OCI-LY1 (cell line): Measurements from ENCODE around the gene LARP4B.

Source experiments
- H2AFZ ChIP-seq: fragments of 200-600 bp; sonication (generic), shearing (Covaris generic); 2 replicates; pipeline ENCODE4 v1.6.0; 2014; ENCODE audit warnings: antibody characterized with exemption, mild to moderate bottlenecking, low read length
- H3F3A ChIP-seq: fragments of 200-600 bp; sonication (generic), shearing (Covaris generic); 2 replicates; pipeline ENCODE4 v1.6.0; 2014; ENCODE audit warnings: mild to moderate bottlenecking, antibody characterized with exemption, low read length, moderate library complexity; ENCODE audit not compliant: insufficient read depth
- H3K27ac ChIP-seq: fragments of 200-600 bp; sonication (generic); 2 replicates; pipeline ENCODE4 v1.5.1; 2014; ENCODE audit warnings: low read length, mixed run types, mild to moderate bottlenecking, low read depth; ENCODE audit not compliant: poor library complexity, severe bottlenecking
- H3K27me3 ChIP-seq: fragments of 200-600 bp; sonication (generic); 2 replicates; pipeline ENCODE4 v1.6.0; 2014; ENCODE audit warnings: antibody characterized with exemption, mild to moderate bottlenecking, low read length, moderate library complexity; ENCODE audit not compliant: insufficient read depth
- H3K36me3 ChIP-seq: fragments of 200-600 bp; sonication (generic); 2 replicates; pipeline ENCODE4 v1.6.1; 2014; ENCODE audit warnings: mild to moderate bottlenecking, antibody characterized with exemption, low read length, moderate library complexity, mixed read lengths; ENCODE audit not compliant: insufficient read depth
- H3K4me1 ChIP-seq: fragments of 200-600 bp; sonication (generic); 2 replicates; pipeline ENCODE4 v1.5.1; 2014; ENCODE audit warnings: mild to moderate bottlenecking, low read length, moderate library complexity; ENCODE audit not compliant: insufficient read depth, severe bottlenecking
- H3K4me2 ChIP-seq: fragments of 200-600 bp; sonication (generic), shearing (Covaris generic); 2 replicates; pipeline ENCODE4 v1.6.1; 2014; ENCODE audit warnings: low read length
- H3K4me3 ChIP-seq: fragments of 200-600 bp; sonication (generic); 2 replicates; pipeline ENCODE4 v1.5.1; 2014; ENCODE audit warnings: low read length, low read depth, mild to moderate bottlenecking, mixed read lengths; ENCODE audit not compliant: poor library complexity, severe bottlenecking
- H3K79me2 ChIP-seq: fragments of 200-600 bp; shearing (Covaris generic); 2 replicates; pipeline ENCODE4 v1.6.1; 2016; ENCODE audit warnings: mixed run types, low read length, mixed read lengths; ENCODE audit not compliant: insufficient read depth
- H3K9ac ChIP-seq: fragments of 200-600 bp; sonication (generic), shearing (Covaris generic); 2 replicates; pipeline ENCODE4 v1.6.1; 2014; ENCODE audit warnings: mild to moderate bottlenecking, low read length, mixed read lengths
- H3K9me2 ChIP-seq: fragments of 200-600 bp; sonication (generic), shearing (Covaris generic); 2 replicates; pipeline ENCODE4 v1.6.1; 2014; ENCODE audit warnings: low read depth, mild to moderate bottlenecking, low read length, mixed read lengths
- H3K9me3 ChIP-seq: fragments of 200-600 bp; shearing (Covaris generic); 2 replicates; pipeline ENCODE4 v1.6.1; 2014; ENCODE audit warnings: low read length, mixed read lengths
- H4K20me1 ChIP-seq: fragments of 200-600 bp; sonication (generic), shearing (Covaris generic); 2 replicates; pipeline ENCODE4 v1.6.0; 2016; ENCODE audit warnings: mild to moderate bottlenecking, low read length; ENCODE audit not compliant: insufficient read depth
- EZH2 ChIP-seq: fragments of 200-600 bp; sonication (generic), shearing (Covaris generic); IDR thresholded peaks from 2 replicates; pipeline ENCODE4 v1.8.0; 2017; ENCODE audit warnings: borderline replicate concordance, mixed run types, mild to moderate bottlenecking, antibody characterized with exemption, low read length, moderate library complexity, mixed read lengths
- TF ChIP-seq, protein P1 (sequence below): fragments of 200-600 bp; sonication (generic), shearing (Covaris generic); IDR thresholded peaks from 2 replicates; pipeline ENCODE4 v1.5.1; 2017; ENCODE audit warnings: mild to moderate bottlenecking, antibody characterized with exemption, low read length, moderate library complexity, mixed read lengths

The LARP4B gene

DNA sequence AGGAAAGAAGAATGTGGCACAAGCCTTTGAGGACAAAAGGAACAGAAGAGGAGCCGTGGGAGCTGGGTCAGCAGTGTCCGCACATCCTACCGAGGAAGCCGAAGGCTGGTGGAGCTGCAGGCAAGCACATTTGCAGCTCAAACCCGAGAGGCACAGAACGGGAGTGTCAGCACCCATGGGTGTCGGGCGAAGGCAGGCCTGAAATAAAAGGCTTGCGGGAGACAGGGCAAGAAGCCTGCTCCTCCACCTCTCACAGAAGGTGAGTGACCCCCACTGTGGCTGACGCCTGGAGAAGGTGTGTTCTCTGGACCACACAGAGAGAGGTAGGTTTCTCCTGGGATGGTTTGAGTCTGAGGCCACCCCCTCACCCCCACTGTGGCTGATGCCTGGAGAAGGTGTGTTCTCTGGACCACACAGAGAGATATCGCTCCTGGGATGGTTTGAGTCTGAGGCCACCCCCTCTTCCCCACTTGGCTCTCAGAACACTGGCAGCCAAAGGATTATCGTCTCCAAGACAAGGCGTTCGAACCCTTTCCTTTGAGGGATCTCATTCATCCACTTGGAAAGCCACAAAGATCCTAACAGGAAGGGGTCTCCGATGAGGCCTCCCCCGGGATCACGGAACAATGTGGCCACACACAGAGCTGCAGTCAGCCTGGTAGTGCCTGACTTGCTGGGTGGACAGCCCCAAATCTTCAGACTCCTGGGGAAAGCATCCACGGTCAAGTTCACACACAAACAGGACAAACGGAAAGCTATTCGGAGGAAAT is 35.1 kb upstream of the LARP4B start:
- Histone ChIP-seq H3K4me3 (no peak overlapping the region), H3K9me3 (no peaks in the 10 kb centered on the region), H3F3A (no peaks in the 10 kb centered on the region), H3K4me1 (no peaks in the 10 kb centered on the region), H4K20me1 (no peaks in the 10 kb centered on the region), H3K79me2 (no peaks in the 10 kb centered on the region), H3K9me2 (no peaks in the 10 kb centered on the region), H3K27ac (no peak overlapping the region), H3K27me3 (no peaks in the 10 kb centered on the region; the same call in 1 of the 2 replicates), H3K36me3 (no peaks in the 10 kb centered on the region), H2AFZ (no peak overlapping the region), H3K9ac (no peak overlapping the region), H3K4me2 (no peak overlapping the region)
- TF ChIP-seq, protein P1, sequence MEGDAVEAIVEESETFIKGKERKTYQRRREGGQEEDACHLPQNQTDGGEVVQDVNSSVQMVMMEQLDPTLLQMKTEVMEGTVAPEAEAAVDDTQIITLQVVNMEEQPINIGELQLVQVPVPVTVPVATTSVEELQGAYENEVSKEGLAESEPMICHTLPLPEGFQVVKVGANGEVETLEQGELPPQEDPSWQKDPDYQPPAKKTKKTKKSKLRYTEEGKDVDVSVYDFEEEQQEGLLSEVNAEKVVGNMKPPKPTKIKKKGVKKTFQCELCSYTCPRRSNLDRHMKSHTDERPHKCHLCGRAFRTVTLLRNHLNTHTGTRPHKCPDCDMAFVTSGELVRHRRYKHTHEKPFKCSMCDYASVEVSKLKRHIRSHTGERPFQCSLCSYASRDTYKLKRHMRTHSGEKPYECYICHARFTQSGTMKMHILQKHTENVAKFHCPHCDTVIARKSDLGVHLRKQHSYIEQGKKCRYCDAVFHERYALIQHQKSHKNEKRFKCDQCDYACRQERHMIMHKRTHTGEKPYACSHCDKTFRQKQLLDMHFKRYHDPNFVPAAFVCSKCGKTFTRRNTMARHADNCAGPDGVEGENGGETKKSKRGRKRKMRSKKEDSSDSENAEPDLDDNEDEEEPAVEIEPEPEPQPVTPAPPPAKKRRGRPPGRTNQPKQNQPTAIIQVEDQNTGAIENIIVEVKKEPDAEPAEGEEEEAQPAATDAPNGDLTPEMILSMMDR = no peak
- TF ChIP-seq EZH2 = no peak

- no peaks in the 10 kb centered on the region for H3K9me2 ChIP-seq
- no peaks in the 10 kb centered on the region for H3K79me2 ChIP-seq
- TF ChIP-seq, protein P1 = no peak
- no peak for TF ChIP-seq EZH2
- no peaks in the 10 kb centered on the region for H3F3A ChIP-seq
- no peak overlapping the region for H2AFZ ChIP-seq
- no peaks in the 10 kb centered on the region for H3K4me1 ChIP-seq
- no peaks in the 10 kb centered on the region for H3K9me3 ChIP-seq
- H3K9ac ChIP-seq = no peak overlapping the region
- H4K20me1 ChIP-seq = no peaks in the 10 kb centered on the region
- no peaks in the 10 kb centered on the region; the same call in 1 of the 2 replicates for H3K27me3 ChIP-seq
- H3K4me2 ChIP-seq = no peak overlapping the region
- H3K4me3 ChIP-seq = no peak overlapping the region
- no peaks in the 10 kb centered on the region for H3K36me3 ChIP-seq
- H3K27ac ChIP-seq = no peak overlapping the region
Measured at GRCh38 chr10:964988-965417, 33.5 kb upstream of the LARP4B start.

DNA sequence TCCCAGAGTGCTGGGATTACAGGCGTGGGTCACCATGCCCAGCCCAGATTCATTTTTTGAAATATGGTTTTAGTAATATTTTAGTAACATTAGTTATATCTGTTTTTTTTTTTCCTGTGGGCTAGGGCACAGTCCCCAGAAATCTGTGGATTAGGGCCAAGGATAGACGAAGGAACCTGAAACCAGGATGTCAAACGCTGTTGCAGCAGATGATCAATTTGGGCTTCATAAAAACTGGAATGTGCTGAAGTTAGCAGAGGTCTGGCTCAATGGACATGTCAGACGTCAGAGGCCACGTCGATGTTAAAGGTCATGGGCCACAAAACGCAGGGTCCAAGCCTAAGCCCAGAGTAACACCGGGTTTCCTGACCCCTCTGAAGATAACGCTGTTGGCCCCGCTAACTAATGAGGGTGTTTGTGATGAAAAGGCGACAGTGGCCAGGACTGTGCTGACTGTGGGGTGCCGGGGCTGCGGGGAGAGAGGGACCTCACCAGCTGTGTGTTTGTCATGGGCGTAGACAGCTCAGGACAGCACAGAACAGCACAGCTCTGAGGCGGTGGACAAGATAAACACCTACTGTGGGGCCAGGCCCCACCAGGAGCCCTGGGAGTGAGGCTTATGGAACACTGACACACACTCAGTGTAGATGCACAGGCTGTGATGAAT is 32.9 kb upstream of the LARP4B start:
- no peak overlapping the region for H3K4me2 ChIP-seq
- H3K27ac ChIP-seq = no peak overlapping the region
- H3K79me2 ChIP-seq = no peaks in the 10 kb centered on the region
- no peaks in the 10 kb centered on the region for H4K20me1 ChIP-seq
- no peaks in the 10 kb centered on the region; the same call in 1 of the 2 replicates for H3K27me3 ChIP-seq
- no peak for TF ChIP-seq EZH2
- TF ChIP-seq, protein P1 = no peak
- no peaks in the 10 kb centered on the region for H3K36me3 ChIP-seq
- no peaks in the 10 kb centered on the region for H3F3A ChIP-seq
- H3K4me1 ChIP-seq = no peaks in the 10 kb centered on the region
- no peak overlapping the region for H2AFZ ChIP-seq
- no peaks in the 10 kb centered on the region for H3K9me3 ChIP-seq
- no peaks in the 10 kb centered on the region for H3K9me2 ChIP-seq
- no peak overlapping the region for H3K9ac ChIP-seq
- H3K4me3 ChIP-seq = no peak overlapping the region
